ENCODE data around the gene HS6ST3. TPM values are rescaled to one million over a fixed set of nuclear protein-coding genes. Genes with fewer than 3 reads are reported as not detected.
"Not testable (repeated sequence)": the region's sequence is repeated elsewhere in the genome, so short reads cannot be mapped to it uniquely, and the experiment has no call there.

HS6ST3 gene
- total RNA-seq, 1 experiment from 2014 or later, result not detected

DNA sequence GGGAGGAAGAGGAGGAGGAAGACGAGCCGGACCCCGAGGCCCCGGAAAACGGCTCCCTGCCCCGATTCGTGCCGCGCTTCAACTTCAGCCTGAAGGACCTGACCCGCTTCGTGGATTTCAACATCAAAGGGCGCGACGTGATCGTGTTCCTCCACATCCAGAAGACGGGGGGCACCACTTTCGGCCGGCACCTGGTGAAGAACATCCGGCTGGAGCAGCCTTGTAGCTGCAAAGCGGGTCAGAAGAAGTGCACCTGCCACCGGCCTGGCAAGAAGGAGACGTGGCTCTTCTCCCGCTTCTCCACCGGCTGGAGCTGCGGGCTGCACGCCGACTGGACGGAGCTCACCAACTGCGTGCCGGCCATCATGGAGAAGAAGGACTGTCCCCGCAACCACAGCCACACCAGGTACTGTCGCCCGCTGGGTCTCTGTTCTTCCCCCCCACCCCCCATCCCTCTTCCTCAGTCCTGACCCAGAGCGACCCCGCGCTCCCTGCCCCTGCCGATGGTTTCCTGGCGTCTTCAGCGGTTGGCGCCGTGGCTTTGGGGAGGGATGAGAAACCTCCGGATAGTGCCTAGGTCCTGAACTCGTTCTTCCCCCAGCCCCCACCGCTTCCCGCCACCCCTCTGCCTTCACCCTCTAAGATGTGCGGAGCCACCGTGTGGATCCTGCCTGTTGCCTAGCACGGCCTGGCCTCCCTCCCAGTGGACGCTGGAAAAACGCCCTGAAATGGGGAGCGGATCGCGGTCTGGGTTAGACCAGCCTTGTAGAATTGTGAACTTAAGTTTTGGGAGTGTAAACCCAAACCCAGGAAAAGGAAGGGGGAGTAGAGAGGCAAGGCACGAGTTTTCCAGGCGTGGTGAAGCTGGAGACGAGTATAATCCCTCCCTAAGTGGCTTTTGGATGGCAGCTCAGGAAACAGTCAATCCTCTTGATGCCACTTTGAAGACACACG, 1.5 kb downstream of the HS6ST3 start:
- no peak for DNase-seq (ENCODE audit: low spot score)

DNA sequence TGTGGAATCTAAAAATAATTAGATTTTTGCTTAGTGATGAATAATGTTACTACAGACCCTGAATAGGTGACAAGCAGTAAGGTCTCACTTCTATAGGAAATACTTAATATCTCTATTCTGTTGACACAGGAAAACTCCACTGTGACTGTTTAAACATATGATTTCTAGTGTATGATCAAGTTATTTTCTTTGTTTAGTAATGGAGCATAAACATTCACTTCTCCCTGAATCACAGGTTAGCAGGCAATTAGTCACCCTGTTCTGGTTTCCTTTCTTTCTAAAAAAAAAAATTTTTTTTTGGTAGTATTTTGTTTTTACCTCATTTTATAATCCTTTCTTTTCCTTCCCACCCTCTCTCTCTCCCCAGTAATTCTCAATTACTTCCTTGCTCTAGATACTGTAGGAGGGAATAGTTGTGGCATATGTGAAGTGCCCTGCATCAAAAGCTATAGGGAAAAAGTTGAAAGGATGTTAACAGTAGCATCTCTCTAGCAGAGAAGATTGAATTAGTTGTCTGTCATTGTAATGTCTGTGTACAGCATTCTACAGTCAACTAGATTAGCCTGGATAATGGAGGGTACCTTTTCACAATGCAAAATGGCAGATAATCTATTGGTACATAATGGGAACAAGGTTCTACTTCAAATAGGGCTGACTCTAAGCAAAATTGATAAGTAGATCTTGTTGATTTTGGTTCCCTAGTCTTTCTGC, 3.5 kb downstream of the HS6ST3 start:
- no peak for DNase-seq (ENCODE audit: low spot score)

GRCh38 chr13:96100457-96101220, 10.7 kb downstream of the HS6ST3 start:
- no peak for DNase-seq (ENCODE audit: low spot score)

DNA sequence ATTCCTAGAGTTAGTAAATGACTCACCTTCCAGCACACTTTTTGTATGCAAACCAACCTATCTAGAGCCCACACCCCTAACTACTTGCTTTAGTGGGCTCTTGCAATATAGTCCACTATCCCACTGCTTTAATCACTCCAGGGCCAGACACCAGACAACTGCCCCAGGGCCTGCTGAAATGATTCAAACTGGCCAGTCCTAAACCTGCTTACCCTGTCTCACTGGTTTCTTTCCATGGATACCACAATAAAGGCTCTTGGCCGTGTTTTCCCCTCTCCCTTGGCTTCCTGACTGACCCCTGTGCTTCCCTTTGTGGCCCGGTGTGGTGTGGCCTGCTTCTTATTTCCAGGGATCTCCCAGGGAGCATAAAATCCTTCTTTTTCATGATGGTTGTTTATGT, 14.6 kb downstream of the HS6ST3 start:
- no peak for DNase-seq (ENCODE audit: low spot score)

DNA sequence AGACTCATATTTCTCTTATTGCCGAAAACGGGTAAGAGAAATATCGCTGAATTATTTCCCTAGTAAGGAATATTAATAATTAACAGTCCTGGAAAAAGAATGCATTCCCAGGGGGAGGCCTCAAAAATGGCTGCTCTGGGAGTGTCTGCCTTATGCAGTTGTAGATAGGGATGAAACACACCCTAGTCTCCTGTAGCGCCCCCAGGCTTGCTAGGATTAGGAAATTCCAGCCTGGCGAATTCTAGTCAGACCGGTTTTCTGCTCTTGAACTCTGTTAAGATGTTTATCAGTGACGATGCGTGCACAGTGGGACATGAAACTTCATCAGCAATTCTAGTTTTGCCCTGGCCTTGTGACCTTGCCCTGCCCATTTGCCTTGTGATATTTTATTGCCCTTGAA, 18.2 kb downstream of the HS6ST3 start:
- DNase-seq (ENCODE audit: low spot score), result not testable (repeated sequence)

- DNase-seq (ENCODE audit: low spot score), result no peak
Observed at GRCh38 chr13:96109125-96109524, 19.2 kb downstream of the HS6ST3 start.

- DNase-seq (ENCODE audit: low spot score), result no peak
Observed at GRCh38 chr13:96112936-96113335, 23.0 kb downstream of the HS6ST3 start.

GRCh38 chr13:96115368-96115767, 25.5 kb downstream of the HS6ST3 start:
- not testable (repeated sequence) for DNase-seq (ENCODE audit: low spot score)

DNA sequence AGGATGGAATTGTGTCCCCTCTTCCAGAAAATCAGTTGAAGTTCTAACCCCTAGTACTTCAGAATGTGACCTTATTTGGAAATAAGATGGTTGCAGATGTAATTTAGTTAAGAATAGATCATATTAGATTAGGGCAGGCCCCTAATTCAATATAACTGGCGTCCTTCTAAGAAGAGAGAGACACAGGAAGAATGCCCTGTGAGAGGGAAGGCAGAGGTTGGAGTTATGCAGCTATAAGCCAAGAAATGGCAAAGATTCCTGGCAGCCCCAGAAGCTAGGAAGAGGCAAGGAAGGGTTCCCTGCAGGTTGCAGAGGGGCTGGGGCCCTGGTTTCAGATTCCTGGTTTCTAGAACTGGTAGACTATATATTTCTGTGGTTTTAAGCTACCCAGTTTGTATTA, 30.0 kb downstream of the HS6ST3 start:
- no peak for DNase-seq (ENCODE audit: low spot score)

DNA sequence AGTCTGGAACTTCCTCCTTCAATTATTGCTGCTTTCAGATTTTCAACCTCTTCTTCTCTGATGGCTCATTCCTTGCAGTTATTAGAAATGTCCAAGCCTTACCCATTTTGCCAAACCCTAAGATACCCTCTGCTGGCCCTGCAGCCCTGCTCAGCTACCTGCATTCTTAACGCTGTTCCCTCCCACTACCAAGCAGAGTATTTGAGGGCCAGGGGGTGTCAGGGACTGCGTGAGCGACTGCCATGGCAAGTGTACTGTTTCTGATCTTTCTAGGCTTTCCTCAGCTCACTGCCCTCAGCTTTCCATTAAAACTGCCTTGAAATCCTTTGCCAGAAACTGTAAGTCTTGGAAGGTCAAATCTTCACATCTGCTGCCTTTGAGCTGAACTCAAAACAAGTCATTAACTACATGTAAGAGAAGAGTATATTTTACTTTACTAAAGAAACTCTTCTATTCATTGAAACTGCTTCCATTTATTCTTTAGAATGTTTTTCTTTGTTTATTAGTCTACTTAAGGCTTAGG, 41.0 kb downstream of the HS6ST3 start:
- no peak for DNase-seq (ENCODE audit: low spot score)

DNA sequence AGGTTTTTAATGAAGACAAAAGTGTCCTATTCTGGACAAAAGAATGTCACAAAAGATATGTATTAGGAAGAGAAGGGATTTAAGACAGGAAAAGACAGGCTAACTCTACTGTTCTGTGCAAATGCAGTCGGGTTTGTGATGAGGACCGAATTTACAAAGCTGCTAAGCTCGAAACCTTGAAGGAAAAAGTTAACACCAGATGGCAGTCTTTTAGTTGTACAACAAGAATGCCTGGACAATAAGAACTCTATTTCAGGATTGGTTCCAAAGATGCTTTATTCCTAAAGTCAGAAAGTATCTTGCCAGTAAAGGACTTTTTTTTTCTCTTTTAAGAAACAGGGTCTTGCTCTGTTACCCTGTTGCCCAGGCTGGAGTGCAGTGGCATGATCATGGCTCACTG, 51.1 kb downstream of the HS6ST3 start:
- peak; percentile 14 for DNase-seq (ENCODE audit: low spot score)

GRCh38 chr13:96159725-96160124, 69.8 kb downstream of the HS6ST3 start:
- no peak for DNase-seq (ENCODE audit: low spot score)

DNA sequence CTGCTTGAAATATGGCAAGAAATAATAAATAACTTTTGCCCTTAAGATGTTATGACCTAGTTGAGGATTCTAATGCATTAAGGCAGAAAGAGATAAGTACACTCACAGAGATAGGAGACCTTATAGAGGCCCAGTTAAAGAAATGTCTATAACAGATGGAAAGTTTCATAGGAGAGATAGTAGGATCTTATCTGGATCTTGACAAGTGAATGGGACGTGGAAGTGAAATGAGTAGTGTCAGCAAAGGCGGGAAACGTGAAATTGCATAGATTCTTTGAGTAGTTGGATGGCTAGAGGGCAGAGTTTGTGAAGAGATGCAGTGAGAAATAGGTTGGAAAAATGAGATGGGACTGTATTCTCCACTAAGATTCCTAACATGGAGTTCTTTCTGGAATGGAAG, 71.2 kb downstream of the HS6ST3 start:
- DNase-seq (ENCODE audit: low spot score), result no peak

GRCh38 chr13:96165840-96166239, 75.9 kb downstream of the HS6ST3 start:
- DNase-seq (ENCODE audit: low spot score), result no peak

- no peak for DNase-seq (ENCODE audit: low spot score)
Observed at GRCh38 chr13:96172066-96172465, 82.2 kb downstream of the HS6ST3 start.

DNA sequence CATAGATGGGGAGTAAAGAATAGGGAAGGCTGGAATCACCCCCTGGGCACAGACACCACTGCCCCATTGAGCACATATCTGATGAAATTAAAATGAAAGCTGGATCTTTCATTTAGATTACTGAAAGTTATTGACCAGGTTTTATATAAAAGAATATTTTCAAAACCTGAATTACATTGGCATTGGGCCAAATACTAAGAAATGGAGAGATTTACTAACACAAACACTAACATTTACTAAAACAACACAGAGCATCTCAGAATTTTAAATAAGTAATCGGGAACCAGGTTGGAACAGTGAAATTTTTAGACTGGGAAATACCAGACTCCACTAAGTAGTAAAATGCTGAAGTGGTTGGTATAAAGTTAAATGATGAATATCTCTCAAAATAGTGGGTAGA, 88.9 kb downstream of the HS6ST3 start:
- DNase-seq (ENCODE audit: low spot score), result no peak

GRCh38 chr13:96179309-96179708, 89.4 kb downstream of the HS6ST3 start:
- DNase-seq (ENCODE audit: low spot score), result no peak

DNA sequence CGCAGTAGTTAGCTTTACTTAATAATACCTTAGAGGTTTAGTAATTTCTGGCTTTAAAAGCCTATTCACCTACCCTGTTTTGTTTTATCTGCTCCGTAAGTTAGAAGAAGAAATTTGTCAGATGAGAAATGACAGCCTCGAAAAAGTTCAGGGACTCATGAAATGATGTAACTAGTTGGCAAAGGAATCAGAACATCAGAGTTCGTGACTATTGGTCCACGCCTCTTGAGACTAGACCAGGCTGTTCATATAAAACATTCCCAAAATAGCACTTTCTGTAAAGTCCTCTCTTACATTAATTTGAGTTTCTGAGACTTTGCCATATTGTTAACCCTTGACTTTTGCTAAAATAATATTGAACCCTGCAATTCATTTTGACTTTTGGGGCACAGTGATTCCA, 92.0 kb downstream of the HS6ST3 start:
- no peak for DNase-seq (ENCODE audit: low spot score)

DNA sequence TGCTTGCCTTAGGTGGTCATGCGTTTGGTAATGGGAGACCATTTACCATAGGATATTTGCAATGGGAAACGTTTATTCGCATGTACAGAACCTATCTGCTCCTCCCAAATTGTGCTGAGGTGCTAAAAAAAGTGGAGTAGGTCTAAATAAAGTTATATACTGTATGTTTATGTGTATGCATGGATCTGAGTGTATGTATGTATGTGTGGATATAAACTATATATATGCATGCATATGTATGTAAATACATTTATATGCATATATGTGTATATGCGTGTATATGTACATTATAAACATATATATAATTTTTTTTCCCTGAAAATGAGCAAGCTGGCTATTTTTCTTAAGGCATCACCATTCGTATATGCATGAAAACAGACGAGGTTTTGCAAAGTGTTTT, 95.9 kb downstream of the HS6ST3 start:
- DNase-seq (ENCODE audit: low spot score), result no peak

GRCh38 chr13:96191367-96191766, 101.5 kb downstream of the HS6ST3 start:
- DNase-seq (ENCODE audit: low spot score), result no peak

DNA sequence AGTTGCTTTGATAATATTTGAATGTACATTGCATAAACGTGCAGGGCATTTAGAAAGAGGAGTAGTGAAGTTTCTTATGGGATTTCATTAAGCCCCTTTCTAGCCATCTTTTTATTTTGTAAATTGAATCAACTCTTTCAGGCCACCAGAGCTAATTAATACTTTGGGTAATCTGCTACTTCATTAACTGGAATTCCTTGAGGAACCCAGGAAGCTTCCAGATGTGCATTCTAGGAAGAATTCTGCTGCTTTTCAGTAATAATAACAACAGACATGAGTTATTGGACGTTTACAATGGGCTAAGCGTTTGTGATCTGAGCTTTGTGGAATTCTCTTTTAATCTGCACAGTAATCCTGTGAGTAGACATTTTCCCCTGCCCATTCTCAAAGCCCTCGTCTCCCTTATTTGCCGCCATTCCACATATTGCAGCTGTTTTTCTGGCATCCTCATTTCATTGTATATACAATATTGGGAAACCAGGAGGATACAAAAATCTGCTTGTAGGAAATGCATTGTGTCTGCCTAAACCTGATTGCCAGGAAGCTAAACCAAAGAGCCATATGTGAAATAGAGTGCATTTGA, 103.9 kb downstream of the HS6ST3 start:
- no peak for DNase-seq (ENCODE audit: low spot score)

DNA sequence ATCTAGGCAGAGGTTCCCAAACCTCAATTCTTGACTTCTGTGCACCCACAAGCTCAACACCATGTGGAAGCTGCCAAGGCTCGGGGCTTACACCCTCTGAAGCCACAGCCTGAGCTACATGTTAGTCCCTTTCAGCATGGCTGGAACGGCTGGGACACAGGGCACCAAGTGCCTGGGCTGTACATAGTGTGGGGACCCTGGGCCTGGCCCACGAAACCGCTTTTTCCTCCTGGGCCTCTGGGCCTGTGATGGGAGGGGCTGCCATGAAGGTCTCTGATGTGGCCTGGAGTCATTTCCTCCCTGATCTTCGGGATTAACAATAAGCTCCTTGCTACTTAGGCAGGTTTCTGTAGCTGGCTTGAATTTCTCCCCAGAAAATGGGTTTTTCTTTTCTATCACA, 108.1 kb downstream of the HS6ST3 start:
- DNase-seq (ENCODE audit: low spot score), result no peak

Data from A172 (cell line).